ENCODE measurements around the gene SOX12. TPM values are rescaled to one million over a fixed set of nuclear protein-coding genes. Genes with fewer than 3 reads are reported as not detected.
A peak's percentile ranks its signal among the peaks of the same experiment; 100 is the strongest.

SOX12 gene
- total and polyA plus RNA-seq, 2 donors (not counting 1 experiment from before 2014, with no cell fraction given): 5.3 to 13.6 TPM

DNA sequence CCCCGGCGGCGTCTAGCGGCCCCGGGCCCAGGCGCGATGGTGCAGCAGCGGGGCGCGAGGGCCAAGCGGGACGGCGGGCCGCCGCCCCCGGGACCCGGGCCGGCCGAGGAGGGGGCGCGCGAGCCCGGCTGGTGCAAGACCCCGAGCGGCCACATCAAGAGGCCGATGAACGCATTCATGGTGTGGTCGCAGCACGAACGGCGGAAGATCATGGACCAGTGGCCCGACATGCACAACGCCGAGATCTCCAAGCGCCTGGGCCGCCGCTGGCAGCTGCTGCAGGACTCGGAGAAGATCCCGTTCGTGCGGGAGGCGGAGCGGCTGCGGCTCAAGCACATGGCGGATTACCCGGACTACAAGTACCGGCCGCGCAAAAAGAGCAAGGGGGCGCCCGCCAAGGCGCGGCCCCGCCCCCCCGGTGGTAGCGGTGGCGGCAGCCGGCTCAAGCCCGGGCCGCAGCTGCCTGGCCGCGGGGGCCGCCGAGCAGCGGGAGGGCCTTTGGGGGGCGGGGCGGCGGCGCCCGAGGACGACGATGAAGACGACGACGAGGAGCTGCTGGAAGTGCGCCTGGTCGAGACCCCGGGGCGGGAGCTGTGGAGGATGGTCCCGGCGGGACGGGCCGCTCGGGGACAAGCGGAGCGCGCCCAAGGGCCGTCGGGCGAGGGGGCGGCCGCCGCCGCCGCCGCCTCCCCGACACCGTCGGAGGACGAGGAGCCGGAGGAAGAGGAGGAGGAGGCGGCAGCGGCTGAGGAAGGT is 715 bp downstream of the SOX12 start:
- DNase-seq: peak; percentile 81
- Histone ChIP-seq H4K20me1 (ENCODE audit: control insufficient read depth, insufficient read depth, low read length, poor library complexity, severe bottlenecking) (peaks cover 24% of the 10 kb centered on the region), H3K79me2 (ENCODE audit: control insufficient read depth, insufficient read depth, low read length) (no peaks in the 10 kb centered on the region), H3K9ac (ENCODE audit: low read length) (peak overlapping the region; percentile 79), H3K9me3 (ENCODE audit: control extremely low read depth in 1 of 3, control insufficient read depth in 2 of 3, insufficient read depth in 1 of 3, low read length in 2 of 3) (peaks cover 0 to 4% (median 0%) of the 10 kb centered on the region in 3 donors), H3K27me3 (replicated peaks in 1 of 4; ENCODE audit: control extremely low read depth in 1 of 4, control insufficient read depth in 3 of 4, insufficient read depth in 4 of 4, low read length in 3 of 4) (no peaks in the 10 kb centered on the region), H3K4me2 (replicated peaks; ENCODE audit: low read depth, low read length, poor library complexity, severe bottlenecking) (peak overlapping the region; percentile 97), H2AFZ (ENCODE audit: insufficient read depth, low read depth, low read length, poor library complexity, severe bottlenecking) (peak overlapping the region; percentile 91), H3K4me1 (ENCODE audit: control insufficient read depth in 2 of 2, insufficient read depth in 2 of 2, low read length in 2 of 2) (peaks cover 26 to 42% of the 10 kb centered on the region in 2 donors), H3K4me3 (ENCODE audit: control extremely low read depth in 1 of 5, extremely low read depth in 1 of 5, insufficient read depth in 1 of 5, low read depth in 2 of 5, low read length in 4 of 5) (peak overlapping the region; percentile 47 to 79 (median 68)), H3K36me3 (replicated peaks in 1 of 2; ENCODE audit: control extremely low read depth in 1 of 2, control insufficient read depth in 1 of 2, extremely low read depth in 1 of 2, insufficient read depth in 2 of 2, low read length in 1 of 2) (peaks cover 0 to 3% of the 10 kb centered on the region in 2 experiments), H3K27ac (ENCODE audit: low read length in 2 of 2) (peak overlapping the region; percentile 48 to 51)
- ChIA-PET POLR2A (interaction anchor here (0.6 to 4.8 kb wide), 3 partner anchors 25 to 374 kb away, joined by 4 to 35 read pairs (median 10); partner anchors contain the start of gene ZCCHC3), CTCF (interaction anchor here (1.2 to 7.5 kb wide), 2 partner anchors 26 to 32 kb away, joined by 3 to 58 read pairs; partner anchors contain the start of gene ZCCHC3)
- Mint-ChIP-seq H3K9me3 (ENCODE audit: insufficient read depth) (no peaks in the 10 kb centered on the region), H3K27ac (peak overlapping the region; percentile 92), H3K4me1 (peaks cover 36% of the 10 kb centered on the region), H3K4me3 (peak overlapping the region; percentile 88), H3K27me3 (no peaks in the 10 kb centered on the region)
- TF ChIP-seq, protein P1, sequence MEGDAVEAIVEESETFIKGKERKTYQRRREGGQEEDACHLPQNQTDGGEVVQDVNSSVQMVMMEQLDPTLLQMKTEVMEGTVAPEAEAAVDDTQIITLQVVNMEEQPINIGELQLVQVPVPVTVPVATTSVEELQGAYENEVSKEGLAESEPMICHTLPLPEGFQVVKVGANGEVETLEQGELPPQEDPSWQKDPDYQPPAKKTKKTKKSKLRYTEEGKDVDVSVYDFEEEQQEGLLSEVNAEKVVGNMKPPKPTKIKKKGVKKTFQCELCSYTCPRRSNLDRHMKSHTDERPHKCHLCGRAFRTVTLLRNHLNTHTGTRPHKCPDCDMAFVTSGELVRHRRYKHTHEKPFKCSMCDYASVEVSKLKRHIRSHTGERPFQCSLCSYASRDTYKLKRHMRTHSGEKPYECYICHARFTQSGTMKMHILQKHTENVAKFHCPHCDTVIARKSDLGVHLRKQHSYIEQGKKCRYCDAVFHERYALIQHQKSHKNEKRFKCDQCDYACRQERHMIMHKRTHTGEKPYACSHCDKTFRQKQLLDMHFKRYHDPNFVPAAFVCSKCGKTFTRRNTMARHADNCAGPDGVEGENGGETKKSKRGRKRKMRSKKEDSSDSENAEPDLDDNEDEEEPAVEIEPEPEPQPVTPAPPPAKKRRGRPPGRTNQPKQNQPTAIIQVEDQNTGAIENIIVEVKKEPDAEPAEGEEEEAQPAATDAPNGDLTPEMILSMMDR (IDR thresholded peaks at IDR 0.05): no peak
- TF ChIP-seq EZH2 (IDR thresholded peaks at IDR 0.05; ENCODE audit: borderline replicate concordance, insufficient read depth, low read depth, low read length, poor library complexity, severe bottlenecking): no peak
- WGBS (ENCODE audit: insufficient coverage): under 1% methylated on average over 103 of the region's 103 CpGs
- intact Hi-C loops (cut with micrococcal nuclease): loop anchor here (1.0 kb wide), 3 partner anchors 21 to 217 kb away; partner anchors contain the start of genes CSNK2A1, NRSN2 and TBC1D20
- ATAC-seq (ENCODE audit: low read depth): peak; percentile 12

Measured in B cell (primary cell).